GM06990 (cell line): ENCODE data around the gene PLBD2.

Experiments used
- DNase-seq: peaks from one replicate; pipeline ENCODE4 v3.0.0-alpha.2; 2011; ENCODE audit not compliant: insufficient read length; ENCODE audit errors: extremely low read depth
- H3K27me3 ChIP-seq: replicated peaks from 2 replicates; pipeline ENCODE4 v1.6.0; 2011; ENCODE audit warnings: low read length; ENCODE audit not compliant: control insufficient read depth, insufficient read depth
- H3K36me3 ChIP-seq: 2 replicates; pipeline ENCODE4 v1.5.1; 2011; ENCODE audit warnings: low read length; ENCODE audit not compliant: control insufficient read depth, insufficient read depth
- H3K4me3 ChIP-seq: replicated peaks from 2 replicates; pipeline ENCODE4 v1.5.1; 2011; ENCODE audit warnings: low read depth, mild to moderate bottlenecking, control low read depth, low read length
- CTCF ChIP-seq: IDR thresholded peaks from 2 replicates; pipeline ENCODE4 v1.5.1; 2011; ENCODE audit warnings: low read length, control low read depth, mild to moderate bottlenecking, inconsistent platforms; ENCODE audit not compliant: insufficient read depth, poor library complexity, severe bottlenecking

Gene PLBD2

GRCh38 chr12:113399490-113399889 is 41.1 kb downstream of the PLBD2 start:
- Histone ChIP-seq H3K4me3 (no peak overlapping the region), H3K27me3 (no peaks in the 10 kb centered on the region), H3K36me3 (no peaks in the 10 kb centered on the region)
- TF ChIP-seq CTCF: no peak
- DNase-seq: no peak

- H3K4me3 ChIP-seq: no peak overlapping the region
- no peak for TF ChIP-seq CTCF
- H3K27me3 ChIP-seq: no peaks in the 10 kb centered on the region
- H3K36me3 ChIP-seq: no peaks in the 10 kb centered on the region
- DNase-seq: no peak
Measured at GRCh38 chr12:113400362-113400761, 42.0 kb downstream of the PLBD2 start.

GRCh38 chr12:113401066-113402000 is 42.9 kb downstream of the PLBD2 start:
- no peak for DNase-seq
- H3K27me3 ChIP-seq: no peaks in the 10 kb centered on the region
- H3K4me3 ChIP-seq: no peak overlapping the region
- H3K36me3 ChIP-seq: no peaks in the 10 kb centered on the region
- no peak for TF ChIP-seq CTCF

GRCh38 chr12:113402586-113403260 is 44.3 kb downstream of the PLBD2 start:
- Histone ChIP-seq H3K36me3 (no peaks in the 10 kb centered on the region), H3K27me3 (no peaks in the 10 kb centered on the region), H3K4me3 (no peak overlapping the region)
- TF ChIP-seq CTCF: no peak
- DNase-seq: no peak

GRCh38 chr12:113403435-113404415 is 45.3 kb downstream of the PLBD2 start, which contains the start of gene SDS:
TSS of gene SDS (minus strand) at chr12:113403887. CDS start at chr12:113399708, 4,179 bp downstream.
- Histone ChIP-seq H3K27me3 (no peaks in the 10 kb centered on the region), H3K4me3 (no peak within 1 kb of the TSS), H3K36me3 (no peaks in the 10 kb centered on the region)
- TF ChIP-seq CTCF: no peak
- no peak for DNase-seq
